Right cardiac atrium (tissue), 5 donors: ENCODE results near the gene MYH2. TPM values are rescaled to one million over a fixed set of nuclear protein-coding genes. Genes with fewer than 3 reads are reported as not detected.
"Not testable (repeated sequence)": the region's sequence is repeated elsewhere in the genome, so short reads cannot be mapped to it uniquely, and the experiment has no call there.

Source experiments
- ATAC-seq, 2 donors: fragments of 200-7000 bp; cut with Tn5 transposase; one replicate each; pipeline versions ENCODE4 v1.8.0 to v1.9.1; 2020; ENCODE audit warnings: moderate library complexity in 2 of 2, mild to moderate bottlenecking in 1 of 2
- DNase-seq, 3 donors: peaks; one replicate each; pipeline ENCODE4 v3.0.0-alpha.2; 2020
- H3K27ac ChIP-seq: one replicate; pipeline ENCODE4 v1.5.1; 2013; ENCODE audit warnings: mild to moderate bottlenecking, low read length, control low read depth, moderate library complexity
- H3K27me3 ChIP-seq: one replicate; pipeline ENCODE4 v1.6.1; 2013; ENCODE audit not compliant: control insufficient read depth, insufficient read depth
- H3K4me1 ChIP-seq: one replicate; pipeline ENCODE4 v1.6.1; 2013; ENCODE audit warnings: low read length; ENCODE audit not compliant: control insufficient read depth, insufficient read depth
- H3K4me3 ChIP-seq: one replicate; pipeline ENCODE4 v1.5.1; 2013; ENCODE audit warnings: low read length, control low read depth
- H3K9me3 ChIP-seq: one replicate; pipeline ENCODE4 v1.6.1; 2013; ENCODE audit warnings: low read length; ENCODE audit not compliant: control insufficient read depth
- WGBS: extraction: QIAGEN DNeasy Blood & Tissue Kit; methylation state at CpG from one replicate; pipeline ENCODE4 v1.1.7; 2013; 5-methylcytosine and 5-hydroxymethylcytosine counted together
- intact Hi-C, 4 donors: fragments of 100-400 bp; cut with DNase I; formaldehyde crosslinking; loops; one replicate each; pipeline versions ENCODE4 v1.11.0 to v1.14.0; 2022 to 2023
- polyA plus RNA-seq: library from polyadenylated mRNA; stranded (reverse); fragments of 200-250 nt; gene quantifications from one replicate; pipeline ENCODE4 v1.2.3, GENCODE V29; 2013
- total RNA-seq, 4 donors: library from RNA; stranded (reverse); fragmentation: NEBNext Ultra II Directional; extraction: Animal tissue kit (Norgen Biotek cat#: 25700); gene quantifications; one replicate each; pipeline ENCODE4 v1.2.1, GENCODE V29; 2021
- donor health status: healthy with polysubstance abuse.
- donor health status: DM: no; HTN: yes; CAD: no.
- donor health status: DM: no; HTN: no; CAD: no.
- donor health status: DM: no; HTN: yes; CAD: no; lungs with severe emphysema.
- donor health status: DM: yes; HTN: yes; CAD: no.

MYH2 gene
- total and polyA plus RNA-seq, 5 donors = 0.68 to 0.76 TPM; not detected in 3

DNA sequence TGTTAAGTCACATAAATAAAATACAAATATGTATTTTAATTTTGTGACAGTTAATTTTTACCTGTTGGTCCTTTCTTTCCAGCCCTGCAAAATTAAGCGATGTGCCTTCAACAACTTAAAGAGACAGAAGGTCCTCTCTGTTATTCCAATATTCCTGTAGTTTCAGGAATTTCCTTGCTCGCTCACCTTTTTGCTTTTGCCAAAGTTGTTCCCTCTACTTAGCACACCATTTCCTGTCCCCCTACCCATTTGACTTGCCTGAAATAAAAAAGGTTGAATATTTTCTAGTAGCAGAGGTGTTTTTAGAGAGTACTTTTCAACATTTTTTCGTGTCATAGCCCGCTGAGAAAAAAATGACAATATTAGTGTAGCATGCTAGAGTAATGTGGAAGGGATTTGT, 556 bp upstream of the MYH2 start:
- WGBS = 79% methylated on average over 4 of the region's 4 CpGs
- intact Hi-C loops = no loop called here
- ATAC-seq = no peak
- Histone ChIP-seq H3K27me3 (no peaks in the 10 kb centered on the region), H3K9me3 (no peaks in the 10 kb centered on the region), H3K27ac (no peak overlapping the region), H3K4me1 (no peaks in the 10 kb centered on the region), H3K4me3 (no peak overlapping the region)
- DNase-seq = no peak

DNA sequence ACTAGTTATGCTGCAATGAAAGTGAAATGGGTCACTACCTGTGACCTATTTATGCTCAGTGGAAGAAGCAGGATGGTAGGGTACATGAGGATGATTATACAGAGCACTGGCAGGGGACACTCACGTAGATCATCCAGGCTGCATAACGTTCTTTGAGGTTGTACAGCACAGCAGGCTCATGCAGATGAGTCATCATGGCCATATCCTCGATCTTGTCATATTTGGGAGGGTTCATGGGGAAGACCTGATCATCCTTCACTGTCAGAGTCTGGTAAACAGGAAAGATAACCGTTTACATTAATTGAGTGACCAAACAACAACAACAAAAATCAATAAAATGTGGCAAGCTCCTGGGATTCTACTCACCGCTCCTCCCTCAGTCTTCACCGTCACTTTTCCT, 2.1 kb downstream of the MYH2 start:
- WGBS = 78% methylated on average over 6 of the region's 6 CpGs
- DNase-seq = no peak
- Histone ChIP-seq H3K4me3 (no peak overlapping the region), H3K27ac (no peak overlapping the region), H3K4me1 (no peaks in the 10 kb centered on the region), H3K9me3 (no peaks in the 10 kb centered on the region), H3K27me3 (no peaks in the 10 kb centered on the region)
- ATAC-seq = no peak
- intact Hi-C loops = no loop called here

DNA sequence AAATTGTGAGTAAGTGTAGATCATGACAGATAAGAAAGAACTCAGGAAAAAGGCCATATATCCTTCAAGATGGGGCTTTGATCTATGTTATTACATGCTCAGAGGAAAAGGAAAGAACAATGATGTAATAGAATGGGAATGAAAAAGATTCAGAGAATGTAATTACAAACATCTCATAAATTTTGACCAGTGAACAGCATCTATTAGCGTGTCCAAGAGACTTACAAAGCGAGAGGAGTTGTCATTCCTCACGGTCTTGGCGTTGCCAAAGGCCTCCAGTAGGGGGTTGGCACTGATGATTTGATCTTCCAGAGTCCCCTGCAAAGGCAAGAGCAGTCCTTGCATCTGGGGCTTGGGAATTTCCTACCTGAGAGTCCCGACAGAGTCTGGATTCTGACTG, 6.0 kb downstream of the MYH2 start:
- H3K27ac ChIP-seq, intact Hi-C loops: not testable (repeated sequence)

DNA sequence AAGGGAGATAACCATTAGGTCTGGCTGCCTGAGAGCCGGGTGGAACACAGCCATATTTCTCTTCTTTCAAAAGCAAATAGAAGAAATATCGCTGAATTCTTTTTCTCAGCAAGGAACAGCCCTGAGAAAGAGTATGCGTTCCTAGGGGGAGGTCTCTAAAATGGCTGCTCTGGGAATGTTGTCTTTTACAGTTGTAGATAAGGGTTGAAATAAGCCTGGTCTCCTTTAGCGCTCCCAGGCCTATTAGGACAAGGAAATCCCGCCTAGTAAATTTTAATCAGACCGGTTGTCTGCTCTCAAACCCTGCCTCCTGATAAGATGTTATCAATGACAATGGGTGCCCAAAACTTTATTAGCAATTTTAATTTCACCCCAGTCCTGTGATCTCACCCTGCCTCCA, 8.3 kb downstream of the MYH2 start:
- intact Hi-C loops, ATAC-seq, DNase-seq, H3K9me3 ChIP-seq, H3K4me3 ChIP-seq, H3K4me1 ChIP-seq, H3K27me3 ChIP-seq, H3K27ac ChIP-seq: not testable (repeated sequence)
- WGBS = 88% methylated on average over 6 of the region's 6 CpGs

More for the DNA sequence above, 6.0 kb downstream of the MYH2 start:
- H3K27me3 ChIP-seq, H3K9me3 ChIP-seq, ATAC-seq, H3K4me1 ChIP-seq, H3K4me3 ChIP-seq, DNase-seq: not testable (repeated sequence)
- 54% methylated on average over 5 of the region's 5 CpGs for WGBS

DNA sequence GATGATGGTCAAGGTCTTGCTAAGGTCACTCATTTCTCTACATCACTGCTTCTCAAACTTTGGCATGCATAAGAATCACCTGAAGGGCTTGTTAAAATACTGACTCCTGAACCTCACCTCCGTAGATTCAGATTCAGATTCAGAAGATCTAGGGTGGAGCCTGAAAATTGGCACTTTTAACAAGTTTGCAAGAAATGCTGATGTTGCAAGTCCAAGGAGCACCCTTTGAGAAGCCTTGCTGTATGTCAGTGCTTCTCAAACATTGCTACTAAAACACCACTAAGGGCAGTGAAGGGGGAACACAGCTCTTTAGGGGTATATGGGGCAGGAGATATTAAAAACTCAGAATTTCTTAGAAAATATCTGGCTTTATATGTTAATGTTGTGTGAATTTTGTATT, 17.4 kb downstream of the MYH2 start:
- intact Hi-C loops = no loop called here
- Histone ChIP-seq H3K9me3 (no peaks in the 10 kb centered on the region), H3K27ac (no peak overlapping the region), H3K4me3 (no peak overlapping the region), H3K4me1 (no peaks in the 10 kb centered on the region), H3K27me3 (no peaks in the 10 kb centered on the region)
- WGBS = 63% methylated on average over 1 of the region's 1 CpG
- DNase-seq (no peak), ATAC-seq (no peak)

DNA sequence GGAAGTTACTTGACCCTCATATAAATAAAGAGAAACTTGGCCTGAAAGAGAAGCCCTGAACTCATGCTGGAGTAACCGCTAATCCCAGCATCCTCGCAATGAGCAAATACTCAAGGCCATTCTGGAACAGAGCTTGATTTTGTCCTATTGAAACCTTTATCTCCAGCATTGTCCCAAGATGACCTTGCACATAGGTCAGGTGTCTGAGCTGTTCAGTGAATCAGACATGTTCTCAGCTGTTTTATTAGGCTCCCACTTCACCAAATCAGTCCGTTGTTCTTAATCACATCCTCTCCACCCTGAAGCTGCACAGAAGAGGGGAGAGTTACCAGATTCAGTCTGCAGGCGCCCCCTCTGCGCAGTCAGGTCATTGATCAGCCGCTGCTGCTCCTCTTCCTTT, 22.0 kb downstream of the MYH2 start:
- Histone ChIP-seq H3K27ac (no peak overlapping the region), H3K4me1 (no peaks in the 10 kb centered on the region), H3K27me3 (no peaks in the 10 kb centered on the region), H3K9me3 (no peaks in the 10 kb centered on the region), H3K4me3 (no peak overlapping the region)
- 79% methylated on average over 6 of the region's 6 CpGs for WGBS
- intact Hi-C loops = no loop called here
- no peak for ATAC-seq
- no peak for DNase-seq

DNA sequence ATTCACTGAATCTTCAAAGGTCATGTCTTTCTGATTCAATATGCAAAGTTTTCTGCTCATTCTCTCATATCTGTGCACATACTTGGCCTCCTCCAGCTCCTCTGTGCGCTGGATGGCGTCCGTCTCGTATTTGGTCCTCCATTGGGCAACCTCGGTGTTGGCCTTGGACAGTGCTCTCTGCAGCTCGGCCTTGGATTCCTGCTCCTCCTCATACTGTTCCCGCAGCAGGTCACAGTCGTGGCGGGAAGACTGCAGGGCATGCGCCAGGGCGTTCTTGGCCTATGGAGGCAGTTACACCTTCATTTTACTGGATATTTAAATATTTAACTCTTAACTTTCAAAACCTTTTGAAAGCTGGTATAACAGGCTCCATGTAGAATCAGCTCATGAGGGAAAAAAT, 22.9 kb downstream of the MYH2 start:
- no peak overlapping the region for H3K4me3 ChIP-seq
- intact Hi-C loops = no loop called here
- H3K27ac ChIP-seq = no peak overlapping the region
- H3K27me3 ChIP-seq = no peaks in the 10 kb centered on the region
- H3K4me1 ChIP-seq = no peaks in the 10 kb centered on the region
- no peak for DNase-seq
- WGBS = 90% methylated on average over 11 of the region's 11 CpGs
- H3K9me3 ChIP-seq = no peaks in the 10 kb centered on the region
- no peak for ATAC-seq

DNA sequence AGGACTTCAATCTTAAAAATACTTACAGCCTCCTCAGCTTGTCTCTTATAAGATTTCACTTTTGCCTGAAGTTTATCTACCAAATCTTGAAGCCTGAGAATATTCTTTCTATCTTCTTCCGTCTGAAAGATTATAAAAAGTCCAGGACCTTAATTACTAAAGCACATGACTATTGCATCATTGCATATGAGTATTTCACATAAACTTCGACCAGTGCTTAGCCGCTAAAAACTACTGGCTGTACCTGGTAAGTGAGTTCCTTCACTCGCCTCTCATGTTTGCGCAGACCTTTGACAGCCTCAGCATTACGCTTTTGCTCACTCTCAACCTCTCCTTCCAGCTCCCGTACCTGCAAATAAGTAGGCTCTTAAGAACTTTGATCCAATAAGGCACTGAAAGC, 26.4 kb downstream of the MYH2 start:
- Histone ChIP-seq H3K4me1 (no peaks in the 10 kb centered on the region), H3K4me3 (no peak overlapping the region), H3K27me3 (no peaks in the 10 kb centered on the region), H3K27ac (no peak overlapping the region), H3K9me3 (no peaks in the 10 kb centered on the region)
- intact Hi-C loops = no loop called here
- 91% methylated on average over 7 of the region's 7 CpGs for WGBS
- ATAC-seq (no peak), DNase-seq (no peak)

DNA sequence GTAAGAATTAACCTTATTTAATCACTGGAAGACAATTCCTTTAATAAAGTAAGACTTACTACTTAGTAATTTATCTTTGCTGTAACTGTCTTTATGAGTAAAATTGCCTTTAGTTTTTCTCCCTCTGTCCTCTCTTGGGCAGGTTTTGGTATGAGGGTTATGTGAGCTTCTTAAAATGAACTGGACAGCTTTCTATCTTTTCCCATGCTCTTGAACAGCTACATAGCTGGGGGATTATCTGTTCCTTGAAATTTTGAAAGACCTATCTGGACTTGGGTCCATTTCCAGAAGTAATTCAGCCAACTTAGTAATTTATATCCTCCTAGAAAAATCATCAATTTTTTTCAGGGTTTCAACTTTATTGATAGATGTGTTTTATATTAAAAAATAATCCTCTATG, 27.5 kb downstream of the MYH2 start:
- Histone ChIP-seq H3K4me3 (no peak overlapping the region), H3K9me3 (no peaks in the 10 kb centered on the region), H3K27ac (no peak overlapping the region), H3K27me3 (no peaks in the 10 kb centered on the region), H3K4me1 (no peaks in the 10 kb centered on the region)
- DNase-seq (no peak), ATAC-seq (no peak)
- intact Hi-C loops = no loop called here

DNA sequence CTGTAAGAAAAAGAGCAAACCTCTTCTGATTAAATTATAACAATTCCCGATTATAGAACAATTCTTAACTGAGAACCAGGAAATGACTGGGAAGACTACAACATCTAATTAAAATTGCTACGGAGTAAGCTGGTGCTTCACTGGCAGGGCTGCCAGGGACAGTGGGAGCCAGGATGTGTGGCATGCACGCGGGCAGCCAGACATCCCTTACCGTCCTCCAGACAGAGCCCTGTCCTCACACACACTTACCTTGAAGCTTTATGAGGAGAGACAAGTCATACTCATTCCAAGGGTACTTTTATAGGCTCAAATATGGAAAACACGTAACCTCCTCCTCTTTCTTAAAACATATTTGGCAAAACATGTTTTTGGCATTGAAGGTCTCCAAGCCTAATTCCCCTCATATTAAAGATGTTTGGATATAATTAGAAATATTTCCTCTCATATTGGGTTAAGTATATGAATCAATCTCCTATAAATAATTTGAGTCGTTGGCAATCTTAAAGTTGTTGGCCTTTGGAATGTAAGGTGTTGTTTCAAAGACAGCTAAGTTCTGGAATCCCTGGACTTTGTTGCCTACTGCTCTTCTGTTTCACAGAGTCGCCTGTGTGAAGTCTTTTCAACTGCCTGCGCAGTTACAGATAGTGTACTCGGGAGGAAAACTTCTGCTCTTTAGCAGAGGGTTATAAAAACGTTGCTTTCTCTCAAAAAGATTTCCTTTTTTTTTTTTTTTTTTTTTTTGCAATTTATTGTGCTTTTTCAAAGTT, 31.0 kb downstream of the MYH2 start, which contains the start of gene MYH1:
Gene MYH1 (minus strand): TSS at position 272 of the 767 bp plus-strand sequence. CDS start 1,900 bp downstream, outside the sequence.
- H3K4me1 ChIP-seq = no peaks in the 10 kb centered on the region
- no peaks in the 10 kb centered on the region for H3K27me3 ChIP-seq
- no peaks in the 10 kb centered on the region for H3K9me3 ChIP-seq
- WGBS = 68% methylated on average over 11 of the region's 11 CpGs
- intact Hi-C loops = no loop called here
- ATAC-seq = no peak
- H3K4me3 ChIP-seq = no peak within 1 kb of the TSS
- DNase-seq = no peak
- no peak within 1 kb of the TSS for H3K27ac ChIP-seq

DNA sequence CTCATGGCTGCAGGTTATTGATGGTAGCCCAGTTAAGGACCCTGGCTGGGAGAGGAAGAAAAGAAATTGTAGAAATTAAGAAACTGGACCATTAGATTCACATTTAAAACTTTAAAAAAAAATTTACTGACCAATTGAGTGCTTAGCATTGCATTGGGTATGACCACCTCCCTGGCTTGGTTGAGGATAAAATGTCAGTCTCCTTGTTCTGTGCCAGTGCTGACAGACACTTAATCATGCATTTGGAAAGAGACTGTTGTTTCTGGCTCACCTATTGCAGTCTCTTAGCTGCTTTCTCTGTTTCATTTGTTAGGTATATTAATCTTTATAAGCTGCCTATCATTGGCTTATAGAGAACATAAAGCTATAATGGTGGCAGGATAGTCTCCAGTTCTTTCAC, 32.8 kb downstream of the MYH2 start:
- Histone ChIP-seq H3K9me3 (no peaks in the 10 kb centered on the region), H3K4me3 (no peak overlapping the region), H3K4me1 (no peaks in the 10 kb centered on the region), H3K27me3 (no peaks in the 10 kb centered on the region), H3K27ac (no peak overlapping the region)
- DNase-seq (no peak), ATAC-seq (no peak)
- intact Hi-C loops = no loop called here

DNA sequence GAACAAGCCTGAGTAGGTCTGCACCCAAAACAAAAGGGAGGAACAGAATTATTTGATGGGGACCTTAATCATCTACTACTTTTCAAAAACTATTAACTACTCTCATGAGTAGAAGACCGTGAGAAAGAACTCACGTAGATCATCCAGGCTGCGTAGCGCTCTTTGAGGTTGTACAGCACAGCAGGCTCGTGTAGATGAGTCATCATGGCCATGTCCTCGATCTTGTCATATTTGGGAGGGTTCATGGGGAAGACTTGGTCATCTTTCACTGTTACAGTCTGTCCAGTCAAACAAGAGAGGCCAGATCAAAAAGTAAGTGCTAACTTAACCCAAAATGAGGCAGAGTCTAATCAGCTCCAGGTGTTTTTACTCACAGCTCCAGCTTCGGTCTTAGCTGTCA, 33.4 kb downstream of the MYH2 start:
- H3K4me1 ChIP-seq = no peaks in the 10 kb centered on the region
- DNase-seq = no peak
- H3K27ac ChIP-seq = no peak overlapping the region
- H3K9me3 ChIP-seq = no peaks in the 10 kb centered on the region
- H3K27me3 ChIP-seq = no peaks in the 10 kb centered on the region
- no peak overlapping the region for H3K4me3 ChIP-seq
- no peak for ATAC-seq
- intact Hi-C loops = no loop called here
- 80% methylated on average over 7 of the region's 7 CpGs for WGBS
